GM13977 (cell line): Measurements from ENCODE around the gene CIRBP.

Experiments used
- DNase-seq: peaks from one replicate; pipeline ENCODE4 v3.0.0; 2012; ENCODE audit warnings: low spot score
- in situ Hi-C: fragments of 300-500 bp; cut with MboI; formaldehyde crosslinking; loops from one replicate; pipeline ENCODE4 v1.12.0; 2022; ENCODE audit warnings: low sequenced_read_pairs, low pct_unique_long_range_greater_than_20kb, mixed read lengths, inconsistent platforms; ENCODE audit not compliant: unreplicated experiment
- TF ChIP-seq, protein P1 (sequence below): IDR thresholded peaks from 2 replicates; pipeline ENCODE4 v1.5.1; 2012; ENCODE audit warnings: mild to moderate bottlenecking, control low read depth; ENCODE audit not compliant: insufficient read depth; ENCODE audit errors: extremely low read depth, missing control alignments

CIRBP gene

DNA sequence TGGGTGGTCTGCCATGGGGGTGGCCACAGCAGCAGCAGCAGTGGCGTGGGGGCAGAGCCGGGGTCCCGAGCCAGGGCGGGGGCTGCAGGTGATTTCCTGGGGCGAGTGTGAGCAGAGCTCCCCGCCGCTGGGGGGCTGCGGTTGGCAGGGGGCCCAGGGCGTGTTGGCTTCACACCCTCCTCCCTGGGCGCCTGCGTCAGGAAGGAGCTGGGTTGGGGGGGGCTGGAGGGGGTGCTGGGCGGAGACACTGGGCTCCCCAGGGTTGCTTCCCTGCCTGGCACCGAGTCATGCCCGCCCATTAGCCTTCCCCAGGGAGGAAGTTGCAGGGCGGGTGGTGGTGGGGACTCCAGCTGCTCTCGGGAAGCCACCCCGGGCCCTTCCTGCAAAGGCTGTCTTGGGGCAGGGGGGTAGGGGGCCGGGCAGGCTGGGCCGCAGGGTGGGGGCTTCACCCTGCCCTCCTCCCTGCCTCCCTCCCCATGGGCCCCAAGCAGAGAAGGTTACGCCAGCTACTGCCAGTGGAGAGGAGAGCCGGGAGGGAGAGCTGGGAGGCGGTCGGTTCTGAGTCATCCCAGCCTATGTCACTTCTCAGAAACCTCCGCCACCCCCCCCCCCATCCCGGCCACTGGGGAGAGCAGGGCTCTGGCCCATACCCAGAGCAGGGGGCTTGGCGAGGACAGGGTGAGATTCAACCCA lies 16.2 kb upstream of the CIRBP start:
- TF ChIP-seq, protein P1, sequence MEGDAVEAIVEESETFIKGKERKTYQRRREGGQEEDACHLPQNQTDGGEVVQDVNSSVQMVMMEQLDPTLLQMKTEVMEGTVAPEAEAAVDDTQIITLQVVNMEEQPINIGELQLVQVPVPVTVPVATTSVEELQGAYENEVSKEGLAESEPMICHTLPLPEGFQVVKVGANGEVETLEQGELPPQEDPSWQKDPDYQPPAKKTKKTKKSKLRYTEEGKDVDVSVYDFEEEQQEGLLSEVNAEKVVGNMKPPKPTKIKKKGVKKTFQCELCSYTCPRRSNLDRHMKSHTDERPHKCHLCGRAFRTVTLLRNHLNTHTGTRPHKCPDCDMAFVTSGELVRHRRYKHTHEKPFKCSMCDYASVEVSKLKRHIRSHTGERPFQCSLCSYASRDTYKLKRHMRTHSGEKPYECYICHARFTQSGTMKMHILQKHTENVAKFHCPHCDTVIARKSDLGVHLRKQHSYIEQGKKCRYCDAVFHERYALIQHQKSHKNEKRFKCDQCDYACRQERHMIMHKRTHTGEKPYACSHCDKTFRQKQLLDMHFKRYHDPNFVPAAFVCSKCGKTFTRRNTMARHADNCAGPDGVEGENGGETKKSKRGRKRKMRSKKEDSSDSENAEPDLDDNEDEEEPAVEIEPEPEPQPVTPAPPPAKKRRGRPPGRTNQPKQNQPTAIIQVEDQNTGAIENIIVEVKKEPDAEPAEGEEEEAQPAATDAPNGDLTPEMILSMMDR = no peak
- in situ Hi-C loops = no loop called here
- DNase-seq = peak; percentile 75

DNA sequence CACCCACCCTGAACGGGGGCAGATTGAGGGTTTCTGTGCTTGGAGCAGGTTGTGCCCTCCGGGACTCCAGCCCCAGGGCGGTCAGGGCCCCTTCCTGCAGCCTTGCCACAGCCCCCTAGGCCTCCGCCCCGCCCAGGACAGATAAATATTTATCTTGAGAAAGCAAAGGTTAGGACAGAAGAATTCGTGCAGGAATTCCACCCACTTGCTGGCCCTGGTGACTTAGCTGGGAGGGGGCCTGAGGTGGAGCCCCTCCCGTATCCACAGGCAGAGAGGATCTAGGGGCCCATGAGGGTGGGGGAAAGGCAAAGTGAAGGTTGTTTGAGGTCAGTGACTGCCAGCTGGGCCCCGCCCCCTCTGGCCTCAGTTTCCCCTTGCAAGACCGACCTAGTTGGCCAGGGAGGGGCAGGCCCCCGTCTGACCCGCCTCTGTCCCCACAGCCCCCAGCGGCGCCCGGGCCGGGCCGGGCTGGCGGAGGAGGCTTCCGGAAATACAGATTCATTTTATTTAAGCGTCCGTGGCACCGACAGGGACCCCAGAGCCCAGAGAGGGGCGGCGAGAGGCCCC lies 15.5 kb upstream of the CIRBP start:
- TF ChIP-seq, protein P1 = no peak
- DNase-seq = no peak
- in situ Hi-C loops = no loop called here

DNA sequence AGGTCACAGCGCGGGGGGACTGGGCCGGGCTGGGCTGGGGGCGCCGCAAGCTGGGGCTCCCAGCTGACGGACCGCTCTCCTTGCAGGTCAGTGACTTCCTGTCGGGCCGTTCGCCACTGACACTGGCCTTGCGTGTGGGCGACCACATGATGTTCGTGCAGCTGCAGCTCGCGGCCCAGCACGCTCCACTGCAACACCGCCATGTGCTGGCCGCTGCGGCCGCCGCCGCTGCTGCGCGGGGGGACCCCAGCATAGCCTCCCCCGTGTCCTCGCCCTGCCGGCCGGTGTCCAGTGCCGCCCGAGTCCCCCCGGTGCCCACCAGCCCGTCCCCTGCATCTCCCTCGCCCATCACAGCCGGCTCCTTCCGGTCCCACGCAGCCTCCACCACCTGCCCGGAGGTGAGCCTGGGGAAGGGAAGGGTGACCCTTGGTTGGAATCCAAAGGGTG lies 15.0 kb upstream of the CIRBP start:
- TF ChIP-seq, protein P1 = no peak
- in situ Hi-C loops = no loop called here
- no peak for DNase-seq

DNA sequence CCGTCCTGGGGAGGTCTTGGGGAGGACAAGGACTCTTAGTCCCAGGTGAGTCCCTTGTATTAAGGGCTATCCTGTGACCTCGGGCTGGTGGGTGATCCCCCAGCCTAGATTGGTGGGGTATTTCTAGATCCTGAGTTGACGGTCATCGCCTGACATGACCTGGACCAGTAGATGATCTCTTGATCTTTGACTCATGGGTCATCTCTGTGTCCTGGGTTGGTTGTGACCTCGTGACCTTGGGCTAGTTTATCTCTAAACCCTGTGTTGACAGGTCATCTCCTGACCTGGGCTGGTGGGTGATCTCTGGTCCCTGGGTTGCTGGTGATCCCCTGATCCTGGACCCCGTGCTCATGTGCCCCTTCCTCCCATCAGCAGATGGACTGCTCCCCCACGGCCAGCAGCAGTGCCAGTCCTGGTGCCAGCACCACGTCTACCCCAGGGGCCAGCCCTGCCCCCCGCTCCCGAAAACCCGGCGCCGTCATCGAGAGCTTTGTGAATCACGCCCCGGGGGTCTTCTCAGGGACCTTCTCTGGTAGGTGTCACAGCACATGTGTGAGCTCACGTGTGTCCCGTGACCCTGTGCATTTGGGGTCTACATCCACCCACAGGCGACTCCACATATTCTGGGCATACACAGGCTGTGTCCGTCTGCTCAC lies 14.5 kb upstream of the CIRBP start:
- in situ Hi-C loops = no loop called here
- no peak for DNase-seq
- TF ChIP-seq, protein P1 = no peak

DNA sequence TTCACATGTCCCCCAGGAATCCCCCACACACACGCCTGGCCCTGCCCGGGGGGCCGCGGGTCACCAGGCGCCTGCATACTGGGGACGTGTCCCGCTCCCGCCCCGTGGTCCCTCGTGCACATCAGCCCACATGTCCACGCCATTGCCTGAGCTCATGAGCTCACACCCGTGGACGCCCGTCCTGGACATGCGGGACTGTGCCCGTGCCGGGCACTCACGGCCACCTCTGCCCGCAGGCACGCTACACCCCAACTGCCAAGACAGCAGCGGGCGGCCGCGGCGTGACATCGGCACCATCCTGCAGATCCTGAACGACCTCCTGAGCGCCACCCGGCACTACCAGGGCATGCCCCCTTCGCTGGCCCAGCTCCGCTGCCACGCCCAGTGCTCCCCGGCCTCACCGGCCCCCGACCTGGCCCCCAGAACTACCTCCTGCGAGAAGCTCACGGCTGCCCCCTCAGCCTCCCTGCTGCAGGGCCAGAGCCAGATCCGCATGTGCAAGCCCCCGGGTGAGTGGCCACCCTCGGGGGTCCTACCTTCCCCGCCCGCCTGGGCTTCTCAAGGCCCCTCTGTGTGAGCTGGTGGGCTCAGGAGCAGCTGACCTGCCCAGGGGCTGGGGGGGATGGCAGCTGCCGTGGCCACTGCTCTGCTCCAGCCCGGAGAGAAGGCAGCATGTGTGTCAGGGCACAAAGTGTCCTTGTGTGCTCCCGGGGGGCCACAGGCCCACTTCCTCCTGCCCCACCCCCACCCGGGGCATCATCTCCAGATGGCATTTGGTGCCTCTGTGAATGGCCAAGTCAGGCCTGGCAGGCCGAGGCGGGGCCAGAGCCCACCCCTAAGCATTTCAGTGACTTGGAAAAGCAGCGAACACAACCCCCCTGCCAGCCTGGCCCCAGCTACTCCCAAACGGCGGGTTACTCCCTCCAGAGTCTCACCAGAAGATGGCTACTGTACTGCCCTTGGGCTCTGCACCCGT lies 13.7 kb upstream of the CIRBP start:
- in situ Hi-C loops = no loop called here
- DNase-seq = no peak
- TF ChIP-seq, protein P1 = no peak
